GM12801 (cell line): ENCODE results near the gene SCNN1G.

ENCODE experiments used
- TF ChIP-seq, protein P1 (sequence below): IDR thresholded peaks from one replicate; pipeline ENCODE4 v1.5.1; 2011; ENCODE audit warnings: control low read depth; ENCODE audit not compliant: insufficient read length; ENCODE audit errors: extremely low read depth

Gene SCNN1G

DNA sequence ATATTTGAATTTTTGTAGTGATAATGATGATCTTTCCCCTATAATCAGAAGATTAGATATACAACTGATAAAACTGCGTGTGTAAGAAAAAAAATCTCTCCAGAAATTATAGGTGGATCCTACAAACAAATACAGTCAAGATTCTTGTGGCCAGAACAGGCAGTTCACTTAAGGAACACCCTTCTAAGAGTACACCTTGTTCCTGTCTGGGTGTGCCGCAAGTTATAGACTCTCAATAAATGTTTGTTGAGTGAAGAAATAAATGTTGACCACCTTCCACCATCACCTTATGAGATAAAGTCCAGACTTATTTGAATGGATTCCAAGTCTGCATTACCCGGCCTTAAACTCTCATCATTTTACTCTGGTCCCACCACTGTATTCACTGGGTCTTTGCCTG, 73.9 kb downstream of the SCNN1G start:
- TF ChIP-seq, protein P1, sequence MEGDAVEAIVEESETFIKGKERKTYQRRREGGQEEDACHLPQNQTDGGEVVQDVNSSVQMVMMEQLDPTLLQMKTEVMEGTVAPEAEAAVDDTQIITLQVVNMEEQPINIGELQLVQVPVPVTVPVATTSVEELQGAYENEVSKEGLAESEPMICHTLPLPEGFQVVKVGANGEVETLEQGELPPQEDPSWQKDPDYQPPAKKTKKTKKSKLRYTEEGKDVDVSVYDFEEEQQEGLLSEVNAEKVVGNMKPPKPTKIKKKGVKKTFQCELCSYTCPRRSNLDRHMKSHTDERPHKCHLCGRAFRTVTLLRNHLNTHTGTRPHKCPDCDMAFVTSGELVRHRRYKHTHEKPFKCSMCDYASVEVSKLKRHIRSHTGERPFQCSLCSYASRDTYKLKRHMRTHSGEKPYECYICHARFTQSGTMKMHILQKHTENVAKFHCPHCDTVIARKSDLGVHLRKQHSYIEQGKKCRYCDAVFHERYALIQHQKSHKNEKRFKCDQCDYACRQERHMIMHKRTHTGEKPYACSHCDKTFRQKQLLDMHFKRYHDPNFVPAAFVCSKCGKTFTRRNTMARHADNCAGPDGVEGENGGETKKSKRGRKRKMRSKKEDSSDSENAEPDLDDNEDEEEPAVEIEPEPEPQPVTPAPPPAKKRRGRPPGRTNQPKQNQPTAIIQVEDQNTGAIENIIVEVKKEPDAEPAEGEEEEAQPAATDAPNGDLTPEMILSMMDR, result no peak

GRCh38 chr16:23257682-23258081, 75.1 kb downstream of the SCNN1G start:
- TF ChIP-seq, protein P1, result no peak

DNA sequence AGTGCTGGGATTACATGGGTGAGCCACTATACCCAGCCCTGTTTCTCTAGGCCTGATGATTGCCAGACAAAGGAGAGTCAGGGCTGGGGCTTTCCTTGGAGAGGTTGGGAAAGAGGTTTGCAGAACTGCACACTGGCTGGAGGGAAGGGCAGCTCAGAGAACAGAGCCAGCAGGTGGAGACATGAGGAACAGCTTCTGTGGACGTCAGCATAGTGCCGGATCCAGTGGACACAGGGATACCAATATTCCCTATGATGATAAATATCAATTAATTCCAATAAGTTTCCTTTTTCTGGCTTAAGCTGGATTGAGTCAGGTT, 76.3 kb downstream of the SCNN1G start:
- TF ChIP-seq, protein P1, result no peak
